Sigmoid colon (tissue), 3 donors: ENCODE results near the gene RELN.

Experiments
- CTCF ChIP-seq, 4 experiments: fragments of 450-650 bp in 3 of 4; fragments of 200-600 bp in 1 of 4; IDR thresholded peaks; one replicate each; pipeline ENCODE4 v1.5.1; 2016 to 2019; ENCODE audit warnings: antibody characterized with exemption in 4 of 4, mild to moderate bottlenecking in 3 of 4, moderate library complexity in 2 of 4
- POLR2A ChIP-seq, 2 donors: fragments of 450-650 bp; IDR thresholded peaks; one replicate each; pipeline ENCODE4 v1.6.1; 2016; ENCODE audit warnings: antibody characterized with exemption in 2 of 2, mild to moderate bottlenecking in 2 of 2, moderate library complexity in 2 of 2

GRCh38 chr7:103889451-103889850 lies 100.0 kb downstream of the RELN start:
- no peak for TF ChIP-seq CTCF (IDR thresholded peaks at IDR 0.05)
- no peak for TF ChIP-seq POLR2A (IDR thresholded peaks at IDR 0.05)
